ENCODE data around the gene GAS2. TPM values are rescaled to one million over a fixed set of nuclear protein-coding genes. Genes with fewer than 3 reads are reported as not detected.

The GAS2 gene
- polyA plus RNA-seq, 1 of the 3 experiments (the other 2 are of a cell fraction) = 0.72 TPM

GRCh38 chr11:22690257-22690656, 23.8 kb downstream of the GAS2 start:
- Histone ChIP-seq H4K20me1 (ENCODE audit: insufficient read depth) (no peaks in the 10 kb centered on the region), H2AFZ (ENCODE audit: low read depth) (no peak overlapping the region), H3K4me3 (ENCODE audit: low read depth in 2 of 2, low read length in 1 of 2) (no peak overlapping the region), H3K9ac (no peak overlapping the region), H3K79me2 (ENCODE audit: insufficient read depth) (no peaks in the 10 kb centered on the region), H3K27ac (ENCODE audit: low read depth in 2 of 2, low read length in 1 of 2) (no peak overlapping the region), H3K4me2 (no peak overlapping the region), H3K9me3 (no peaks in the 10 kb centered on the region), H3F3A (replicated peaks; ENCODE audit: insufficient read depth) (no peaks in the 10 kb centered on the region), H3K27me3 (ENCODE audit: insufficient read depth) (no peaks in the 10 kb centered on the region), H3K4me1 (ENCODE audit: control insufficient read depth in 1 of 2, insufficient read depth in 2 of 2, low read depth in 1 of 2, low read length in 1 of 2) (no peaks in the 10 kb centered on the region), H3K36me3 (replicated peaks in 1 of 2; ENCODE audit: control insufficient read depth in 1 of 2, insufficient read depth in 2 of 2, low read length in 1 of 2) (no peaks in the 10 kb centered on the region), H3K9me2 (no peaks in the 10 kb centered on the region)
- TF ChIP-seq JUND (IDR thresholded peaks at IDR 0.05) (no peak), RAD21 (IDR thresholded peaks at IDR 0.05; ENCODE audit: low read length) (no peak), NFIC (IDR thresholded peaks at IDR 0.05; ENCODE audit: borderline replicate concordance) (no peak), MXI1 (IDR thresholded peaks at IDR 0.05; ENCODE audit: low read depth, low read length) (no peak), RFX5 (IDR thresholded peaks at IDR 0.05; ENCODE audit: low read length) (no peak), TEAD4 (IDR thresholded peaks at IDR 0.05; ENCODE audit: borderline replicate concordance, insufficient read depth) (no peak), FOSL2 (IDR thresholded peaks at IDR 0.05; ENCODE audit: borderline replicate concordance, low read depth) (no peak), FOXJ3 (CRISPR knock-in tag; IDR thresholded peaks at IDR 0.05) (no peak), POLR2AphosphoS5 (IDR thresholded peaks at IDR 0.05; ENCODE audit: low read depth, low read length) (no peak), EP300 (IDR thresholded peaks at IDR 0.05; ENCODE audit: borderline replicate concordance in 1 of 2, low read depth in 1 of 2, low read length in 1 of 2) (no peak), NRF1 (IDR thresholded peaks at IDR 0.05; ENCODE audit: low read depth, low read length) (no peak), TCF12 (IDR thresholded peaks at IDR 0.05) (no peak), ZBTB33 (IDR thresholded peaks at IDR 0.05; ENCODE audit: borderline replicate concordance, low read depth) (no peak), RXRA (IDR thresholded peaks at IDR 0.05; ENCODE audit: borderline replicate concordance, low read depth) (no peak), YY1 (IDR thresholded peaks at IDR 0.05; ENCODE audit: low read depth) (no peak), GATA2 (CRISPR knock-in tag; IDR thresholded peaks at IDR 0.05) (no peak), RCOR1 (IDR thresholded peaks at IDR 0.05; ENCODE audit: low read length) (no peak)
- TF ChIP-seq, protein P1, sequence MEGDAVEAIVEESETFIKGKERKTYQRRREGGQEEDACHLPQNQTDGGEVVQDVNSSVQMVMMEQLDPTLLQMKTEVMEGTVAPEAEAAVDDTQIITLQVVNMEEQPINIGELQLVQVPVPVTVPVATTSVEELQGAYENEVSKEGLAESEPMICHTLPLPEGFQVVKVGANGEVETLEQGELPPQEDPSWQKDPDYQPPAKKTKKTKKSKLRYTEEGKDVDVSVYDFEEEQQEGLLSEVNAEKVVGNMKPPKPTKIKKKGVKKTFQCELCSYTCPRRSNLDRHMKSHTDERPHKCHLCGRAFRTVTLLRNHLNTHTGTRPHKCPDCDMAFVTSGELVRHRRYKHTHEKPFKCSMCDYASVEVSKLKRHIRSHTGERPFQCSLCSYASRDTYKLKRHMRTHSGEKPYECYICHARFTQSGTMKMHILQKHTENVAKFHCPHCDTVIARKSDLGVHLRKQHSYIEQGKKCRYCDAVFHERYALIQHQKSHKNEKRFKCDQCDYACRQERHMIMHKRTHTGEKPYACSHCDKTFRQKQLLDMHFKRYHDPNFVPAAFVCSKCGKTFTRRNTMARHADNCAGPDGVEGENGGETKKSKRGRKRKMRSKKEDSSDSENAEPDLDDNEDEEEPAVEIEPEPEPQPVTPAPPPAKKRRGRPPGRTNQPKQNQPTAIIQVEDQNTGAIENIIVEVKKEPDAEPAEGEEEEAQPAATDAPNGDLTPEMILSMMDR (IDR thresholded peaks at IDR 0.05) = no peak
- TF ChIP-seq, protein P2, sequence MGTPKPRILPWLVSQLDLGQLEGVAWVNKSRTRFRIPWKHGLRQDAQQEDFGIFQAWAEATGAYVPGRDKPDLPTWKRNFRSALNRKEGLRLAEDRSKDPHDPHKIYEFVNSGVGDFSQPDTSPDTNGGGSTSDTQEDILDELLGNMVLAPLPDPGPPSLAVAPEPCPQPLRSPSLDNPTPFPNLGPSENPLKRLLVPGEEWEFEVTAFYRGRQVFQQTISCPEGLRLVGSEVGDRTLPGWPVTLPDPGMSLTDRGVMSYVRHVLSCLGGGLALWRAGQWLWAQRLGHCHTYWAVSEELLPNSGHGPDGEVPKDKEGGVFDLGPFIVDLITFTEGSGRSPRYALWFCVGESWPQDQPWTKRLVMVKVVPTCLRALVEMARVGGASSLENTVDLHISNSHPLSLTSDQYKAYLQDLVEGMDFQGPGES (IDR thresholded peaks at IDR 0.05; ENCODE audit: low read depth, low read length) = no peak
- TF ChIP-seq, protein P3, sequence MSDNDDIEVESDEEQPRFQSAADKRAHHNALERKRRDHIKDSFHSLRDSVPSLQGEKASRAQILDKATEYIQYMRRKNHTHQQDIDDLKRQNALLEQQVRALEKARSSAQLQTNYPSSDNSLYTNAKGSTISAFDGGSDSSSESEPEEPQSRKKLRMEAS (IDR thresholded peaks at IDR 0.05; ENCODE audit: low read depth) = no peak
- ChIA-PET CTCF (interaction anchor here (0.7 to 1.9 kb wide), 2 partner anchors 10 to 1223 kb away, joined by 3 to 6 read pairs; no protein-coding TSS in a partner anchor), POLR2A (no interaction called here)
- no peak for DNase-seq
- 71% methylated on average over 1 of the region's 1 CpG for WGBS (ENCODE audit: low lambda C conversion rate)

All from SK-N-SH (cell line).